ENCODE data around the gene ORAI3.

The ORAI3 gene

GRCh38 chr16:30947859-30948666 is 805 bp upstream of the ORAI3 start:
- DNase-seq, result no peak

GRCh38 chr16:30949650-30950515 is 1.0 kb downstream of the ORAI3 start:
- DNase-seq, result peak; percentile 72

GRCh38 chr16:30950516-30951065 is 1.7 kb downstream of the ORAI3 start:
- no peak for DNase-seq

- DNase-seq, result no peak
Measured at GRCh38 chr16:30951193-30951592, 2.3 kb downstream of the ORAI3 start.

- DNase-seq, result no peak
Measured at GRCh38 chr16:30951750-30952149, 2.9 kb downstream of the ORAI3 start.

GRCh38 chr16:30953111-30953510 is 4.2 kb downstream of the ORAI3 start:
- no peak for DNase-seq

- DNase-seq, result peak; percentile 86
Measured at GRCh38 chr16:30953511-30954124, 4.8 kb downstream of the ORAI3 start.

DNA sequence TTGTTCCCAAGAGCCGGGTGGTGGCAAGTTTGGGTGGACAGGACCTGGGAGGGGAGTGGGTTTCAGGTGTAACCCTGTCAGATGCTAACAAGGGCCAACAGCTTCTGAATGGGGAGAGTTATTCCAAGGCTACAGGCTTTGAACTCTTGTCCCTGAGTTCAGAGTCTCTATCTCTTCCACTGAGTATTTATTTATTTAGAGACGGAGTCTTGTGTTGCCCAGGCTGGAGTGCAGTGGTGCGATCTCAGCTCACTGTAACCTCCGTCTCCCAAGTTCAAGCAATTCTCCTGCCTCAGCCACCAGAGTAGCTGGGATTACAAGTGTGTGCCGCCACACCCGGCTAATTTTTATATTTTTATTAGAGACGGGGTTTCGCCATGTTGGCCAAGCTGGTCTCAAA is 6.1 kb downstream of the ORAI3 start:
- no peak for DNase-seq

GRCh38 chr16:30956601-30957455 is 8.0 kb downstream of the ORAI3 start:
- peak; percentile 96 for DNase-seq

- DNase-seq, result peak; percentile 98
Measured at GRCh38 chr16:30957456-30958174, 8.7 kb downstream of the ORAI3 start, which contains the start of gene SETD1A. Gene SETD1A (plus strand): TSS chr16:30957754. CDS start chr16:30958732, 978 bp downstream.

DNA sequence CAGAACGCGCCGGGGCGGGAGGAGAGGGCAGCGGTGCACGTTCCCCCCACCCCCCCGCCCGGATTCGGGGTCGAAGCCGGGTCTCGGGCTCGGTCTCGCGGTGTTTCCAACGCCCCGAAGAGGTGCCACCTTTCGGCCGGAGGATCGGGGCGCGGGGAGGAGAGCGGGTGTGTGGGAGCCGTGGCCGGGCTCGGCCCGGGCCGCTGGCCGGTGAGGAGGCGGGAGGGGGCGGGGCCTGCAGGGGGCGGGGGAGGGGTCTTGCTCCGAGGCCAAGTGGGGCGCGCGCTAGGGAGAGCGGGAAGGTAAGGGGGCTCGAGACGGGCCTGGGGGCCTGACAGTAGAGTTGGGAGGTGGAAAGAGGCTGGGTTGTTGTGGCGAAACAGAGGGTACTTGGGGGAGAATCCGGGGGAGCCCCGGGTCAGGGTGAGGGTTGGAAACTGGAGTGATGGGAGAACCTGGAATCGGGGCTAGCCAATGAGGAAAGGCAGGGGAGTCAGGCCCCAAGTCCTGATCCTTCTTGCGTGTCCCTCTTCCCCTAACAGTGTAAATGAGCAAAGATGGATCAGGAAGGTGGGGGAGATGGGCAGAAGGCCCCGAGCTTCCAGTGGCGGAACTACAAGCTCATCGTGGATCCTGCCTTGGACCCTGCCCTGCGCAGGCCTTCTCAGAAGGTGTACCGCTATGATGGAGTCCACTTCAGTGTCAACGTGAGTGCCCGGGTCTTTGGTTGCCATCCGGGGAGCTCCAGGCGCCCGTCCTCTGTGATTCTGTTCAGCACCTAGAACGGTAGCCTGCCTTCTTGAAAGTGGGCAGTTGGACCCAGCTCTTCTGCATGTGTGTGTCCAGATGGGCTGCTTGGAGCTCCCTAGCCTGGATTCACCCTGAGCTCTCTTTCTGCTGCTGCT is 9.6 kb downstream of the ORAI3 start:
- DNase-seq, result no peak

GRCh38 chr16:30961384-30961783 is 12.5 kb downstream of the ORAI3 start:
- DNase-seq, result no peak

DNA sequence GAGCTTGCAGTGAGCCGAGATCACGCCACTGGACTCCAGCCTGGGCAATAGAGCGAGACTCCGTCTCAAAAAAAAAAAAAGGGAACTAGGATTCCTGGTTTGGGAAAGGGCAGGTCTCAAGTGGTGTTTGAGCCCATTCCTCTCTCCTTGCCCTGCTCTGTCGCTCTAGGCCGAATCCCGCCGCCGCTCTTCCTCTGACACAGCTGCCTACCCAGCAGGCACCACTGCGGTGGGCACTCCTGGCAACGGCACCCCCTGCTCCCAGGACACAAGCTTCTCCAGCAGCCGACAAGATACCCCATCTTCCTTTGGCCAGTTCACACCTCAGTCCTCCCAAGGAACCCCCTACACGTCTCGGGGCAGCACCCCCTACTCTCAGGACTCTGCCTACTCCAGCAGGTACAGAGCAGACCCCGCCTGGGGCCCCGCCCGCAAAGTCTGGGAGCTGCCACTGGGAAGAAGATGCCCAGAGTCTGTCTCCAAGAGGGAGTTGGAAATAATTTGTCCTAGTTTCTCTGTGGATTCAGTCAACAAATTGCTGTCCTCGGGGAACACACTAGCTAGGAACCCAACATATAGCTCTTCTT is 15.2 kb downstream of the ORAI3 start:
- DNase-seq, result no peak

DNA sequence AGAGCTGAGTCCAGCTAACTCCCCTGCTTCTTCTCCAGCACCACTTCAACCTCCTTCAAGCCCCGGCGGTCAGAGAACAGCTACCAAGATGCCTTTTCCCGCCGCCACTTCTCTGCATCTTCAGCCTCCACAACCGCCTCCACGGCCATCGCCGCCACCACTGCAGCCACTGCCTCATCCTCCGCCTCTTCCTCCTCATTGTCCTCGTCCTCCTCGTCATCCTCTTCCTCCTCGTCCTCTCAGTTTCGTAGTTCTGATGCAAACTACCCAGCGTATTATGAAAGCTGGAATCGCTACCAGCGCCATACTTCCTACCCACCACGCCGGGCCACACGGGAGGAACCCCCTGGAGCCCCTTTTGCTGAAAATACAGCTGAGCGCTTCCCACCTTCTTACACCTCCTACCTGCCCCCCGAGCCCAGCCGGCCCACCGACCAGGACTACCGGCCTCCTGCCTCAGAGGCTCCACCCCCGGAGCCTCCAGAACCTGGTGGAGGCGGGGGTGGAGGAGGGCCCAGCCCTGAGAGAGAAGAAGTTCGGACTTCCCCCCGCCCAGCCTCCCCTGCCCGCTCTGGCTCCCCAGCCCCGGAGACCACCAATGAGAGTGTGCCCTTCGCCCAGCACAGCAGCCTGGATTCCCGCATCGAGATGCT is 15.8 kb downstream of the ORAI3 start:
- DNase-seq, result no peak

GRCh38 chr16:30965436-30965835 is 16.6 kb downstream of the ORAI3 start:
- DNase-seq, result no peak

DNA sequence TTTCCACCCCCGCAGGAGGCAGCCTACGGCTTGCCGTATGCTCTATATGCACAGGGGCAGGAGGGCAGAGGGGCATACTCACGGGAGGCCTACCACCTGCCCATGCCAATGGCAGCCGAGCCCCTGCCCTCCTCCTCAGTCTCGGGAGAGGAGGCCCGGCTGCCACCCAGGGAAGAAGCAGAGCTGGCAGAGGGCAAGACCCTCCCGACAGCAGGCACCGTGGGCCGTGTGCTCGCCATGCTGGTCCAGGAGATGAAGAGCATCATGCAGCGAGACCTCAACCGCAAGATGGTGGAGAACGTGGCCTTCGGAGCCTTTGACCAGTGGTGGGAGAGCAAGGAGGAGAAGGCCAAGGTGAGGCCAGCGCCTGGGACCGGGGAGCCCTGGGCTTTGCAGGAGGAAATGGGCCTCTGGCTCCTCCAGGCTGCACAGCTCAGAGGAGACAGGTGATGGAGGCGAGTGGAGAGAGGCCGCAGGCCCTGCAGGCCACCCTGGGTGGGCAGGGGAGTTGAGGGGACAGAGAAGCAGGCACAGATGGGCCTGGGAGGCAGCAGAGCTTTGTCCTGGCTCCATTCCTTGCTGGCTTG is 17.3 kb downstream of the ORAI3 start:
- DNase-seq, result no peak

- DNase-seq, result no peak
Measured at GRCh38 chr16:30967795-30968194, 18.9 kb downstream of the ORAI3 start.

GRCh38 chr16:30969246-30969842 is 20.5 kb downstream of the ORAI3 start:
- DNase-seq, result no peak

DNA sequence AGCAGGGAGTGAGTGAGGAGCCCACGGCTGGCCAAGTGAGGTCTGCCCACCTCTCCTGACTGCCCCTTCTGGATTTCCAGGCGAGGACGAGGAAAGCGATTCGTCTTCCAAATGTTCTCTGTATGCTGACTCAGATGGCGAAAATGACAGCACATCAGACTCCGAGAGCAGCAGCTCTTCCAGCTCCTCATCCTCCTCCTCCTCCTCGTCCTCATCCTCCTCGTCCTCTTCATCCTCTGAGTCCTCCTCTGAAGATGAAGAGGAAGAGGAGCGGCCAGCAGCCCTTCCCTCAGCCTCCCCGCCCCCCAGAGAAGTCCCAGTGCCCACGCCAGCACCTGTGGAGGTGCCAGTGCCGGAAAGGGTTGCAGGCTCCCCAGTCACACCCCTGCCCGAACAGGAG is 22.4 kb downstream of the ORAI3 start:
- no peak for DNase-seq
